ENCODE measurements around the gene KDM1B.

KDM1B gene

GRCh38 chr6:18117136-18117535 is 38.1 kb upstream of the KDM1B start:
- H3K27ac ChIP-seq (ENCODE audit: poor library complexity, severe bottlenecking) = no peak overlapping the region
- no peaks in the 10 kb centered on the region for H3K27me3 ChIP-seq (ENCODE audit: insufficient read depth, poor library complexity, severe bottlenecking)
- no peak overlapping the region for H3K4me3 ChIP-seq (ENCODE audit: severe bottlenecking)
- no peaks in the 10 kb centered on the region for H3K4me1 ChIP-seq (ENCODE audit: insufficient read depth, poor library complexity, severe bottlenecking)
- TF ChIP-seq CTCF (IDR thresholded peaks at IDR 0.05; ENCODE audit: poor library complexity, severe bottlenecking) = no peak
- no peaks in the 10 kb centered on the region for H3K9me3 ChIP-seq (ENCODE audit: severe bottlenecking)
- H3K36me3 ChIP-seq (ENCODE audit: low read depth) = no peaks in the 10 kb centered on the region
- DNase-seq (ENCODE audit: low spot score) (no peak), ATAC-seq (ENCODE audit: low read depth) (no peak)

DNA sequence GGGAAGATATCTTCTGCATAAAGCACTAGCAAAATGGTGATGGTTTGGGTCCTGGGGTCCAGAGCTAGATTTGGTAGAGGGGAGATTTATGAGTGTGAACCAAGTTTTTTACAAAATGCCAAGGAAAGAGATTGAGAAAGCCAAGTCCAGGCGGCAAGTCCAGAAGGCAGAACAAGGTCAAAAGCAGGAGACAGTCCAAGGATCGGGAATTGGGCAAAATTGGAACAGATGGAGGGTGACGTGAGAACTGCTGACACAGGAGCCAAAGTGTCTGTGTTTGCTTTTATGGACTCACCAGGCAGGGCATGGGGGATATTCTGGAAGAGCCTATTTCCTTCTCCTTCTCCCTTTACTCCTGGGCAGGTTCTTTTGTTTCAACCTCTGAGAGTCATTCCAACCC is 36.9 kb upstream of the KDM1B start:
- no peak for ATAC-seq (ENCODE audit: low read depth)
- no peaks in the 10 kb centered on the region for H3K27me3 ChIP-seq (ENCODE audit: insufficient read depth, poor library complexity, severe bottlenecking)
- H3K27ac ChIP-seq (ENCODE audit: poor library complexity, severe bottlenecking) = no peak overlapping the region
- DNase-seq (ENCODE audit: low spot score) = no peak
- no peak overlapping the region for H3K4me3 ChIP-seq (ENCODE audit: severe bottlenecking)
- H3K4me1 ChIP-seq (ENCODE audit: insufficient read depth, poor library complexity, severe bottlenecking) = no peaks in the 10 kb centered on the region
- H3K9me3 ChIP-seq (ENCODE audit: severe bottlenecking) = no peaks in the 10 kb centered on the region
- H3K36me3 ChIP-seq (ENCODE audit: low read depth) = no peaks in the 10 kb centered on the region
- no peak for TF ChIP-seq CTCF (IDR thresholded peaks at IDR 0.05; ENCODE audit: poor library complexity, severe bottlenecking)

- ATAC-seq (ENCODE audit: low read depth) (no peak), DNase-seq (ENCODE audit: low spot score) (no peak)
- H3K4me3 ChIP-seq (ENCODE audit: severe bottlenecking) = no peak overlapping the region
- no peaks in the 10 kb centered on the region for H3K4me1 ChIP-seq (ENCODE audit: insufficient read depth, poor library complexity, severe bottlenecking)
- TF ChIP-seq CTCF (IDR thresholded peaks at IDR 0.05; ENCODE audit: poor library complexity, severe bottlenecking) = no peak
- no peaks in the 10 kb centered on the region for H3K9me3 ChIP-seq (ENCODE audit: severe bottlenecking)
- no peak overlapping the region for H3K27ac ChIP-seq (ENCODE audit: poor library complexity, severe bottlenecking)
- H3K36me3 ChIP-seq (ENCODE audit: low read depth) = no peaks in the 10 kb centered on the region
- no peaks in the 10 kb centered on the region for H3K27me3 ChIP-seq (ENCODE audit: insufficient read depth, poor library complexity, severe bottlenecking)
Measured at GRCh38 chr6:18119236-18119635, 36.0 kb upstream of the KDM1B start.

GRCh38 chr6:18121580-18122127 is 33.6 kb upstream of the KDM1B start:
- Histone ChIP-seq H3K9me3 (ENCODE audit: severe bottlenecking) (no peaks in the 10 kb centered on the region), H3K27me3 (ENCODE audit: insufficient read depth, poor library complexity, severe bottlenecking) (no peaks in the 10 kb centered on the region), H3K4me1 (ENCODE audit: insufficient read depth, poor library complexity, severe bottlenecking) (no peaks in the 10 kb centered on the region), H3K36me3 (ENCODE audit: low read depth) (no peaks in the 10 kb centered on the region), H3K27ac (ENCODE audit: poor library complexity, severe bottlenecking) (no peak overlapping the region), H3K4me3 (ENCODE audit: severe bottlenecking) (no peak overlapping the region)
- ATAC-seq (ENCODE audit: low read depth) (no peak), DNase-seq (ENCODE audit: low spot score) (no peak)
- TF ChIP-seq CTCF (IDR thresholded peaks at IDR 0.05; ENCODE audit: poor library complexity, severe bottlenecking) = no peak

Measured in RWPE2 (cell line).